Measurements from ENCODE around the gene C6orf163. TPM values are rescaled to one million over a fixed set of nuclear protein-coding genes. Genes with fewer than 3 reads are reported as not detected.

Gene C6orf163
- total RNA-seq, 1 experiment from 2014 or later: 1.5 TPM

DNA sequence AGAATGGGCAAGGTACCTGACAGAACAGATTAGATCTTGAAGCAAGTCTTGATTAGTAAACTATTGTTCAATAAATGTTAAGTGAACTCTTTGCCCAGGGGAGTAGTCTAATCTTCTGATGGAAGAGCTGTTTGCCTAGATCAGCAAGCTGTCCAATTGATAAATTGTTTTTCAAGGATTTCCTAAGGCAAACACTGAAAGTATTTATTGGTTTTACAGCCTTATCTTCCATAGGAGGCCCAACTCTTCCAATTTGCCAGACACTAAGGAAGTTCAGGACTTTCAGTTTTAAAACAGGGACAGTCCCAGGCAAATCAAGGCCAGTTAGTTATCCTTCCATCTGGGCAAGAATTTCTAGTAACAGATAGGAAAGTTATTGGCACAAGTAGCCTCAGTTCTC is 1.8 kb upstream of the C6orf163 start:
- intact Hi-C loops (cut with micrococcal nuclease): no loop called here
- Histone ChIP-seq H3K9me2 (ENCODE audit: insufficient read depth) (no peaks in the 10 kb centered on the region), H4K20me1 (ENCODE audit: insufficient read depth) (no peaks in the 10 kb centered on the region), H3K9me3 (ENCODE audit: control insufficient read depth in 1 of 2, insufficient read depth in 1 of 2, low read depth in 1 of 2, low read length in 2 of 2) (no peaks in the 10 kb centered on the region), H3K36me3 (ENCODE audit: control insufficient read depth in 1 of 2, insufficient read depth in 2 of 2, low read length in 2 of 2) (no peaks in the 10 kb centered on the region), H3K4me2 (ENCODE audit: low read length) (no peak overlapping the region), H3K4me1 (ENCODE audit: control insufficient read depth in 1 of 2, insufficient read depth in 2 of 2, low read length in 2 of 2) (no peaks in the 10 kb centered on the region), H3K27ac (ENCODE audit: low read depth, low read length) (no peak overlapping the region), H3K4me3 (replicated peaks in 1 of 2; ENCODE audit: low read depth in 1 of 2, low read length in 2 of 2) (no peak overlapping the region), H2AFZ (ENCODE audit: low read depth, low read length, poor library complexity, severe bottlenecking) (no peak overlapping the region), H3K9ac (ENCODE audit: low read length) (no peak overlapping the region), H3K27me3 (ENCODE audit: insufficient read depth, low read length) (no peaks in the 10 kb centered on the region), H3K79me2 (ENCODE audit: insufficient read depth, low read length) (no peaks in the 10 kb centered on the region)
- DNase-seq (ENCODE audit: low read depth, low spot score) (no peak), ATAC-seq (no peak)
- ChIA-PET POLR2A (no interaction called here), RAD21 (ENCODE audit: low non-redundant PET in 1 of 2, low total read pairs in 2 of 2, uncharacterized antibody in 2 of 2, unreplicated experiment in 2 of 2) (no interaction called here), CTCF (no interaction called here)
- no TSS peak for BruUV-seq (replicated peaks)
- TF ChIP-seq ZFX (IDR thresholded peaks at IDR 0.05): no peak
- no peak for TF ChIP-seq CTCF (IDR thresholded peaks at IDR 0.05 in 2 of 3, conservative IDR thresholded peaks at IDR 0.05 in 1 of 3; ENCODE audit: borderline replicate concordance in 1 of 3, insufficient read depth in 1 of 3, low read depth in 2 of 3, low read length in 2 of 3)
- no peak for TF ChIP-seq EZH2phosphoT487 (IDR thresholded peaks at IDR 0.05; ENCODE audit: borderline replicate concordance)
- TF ChIP-seq CEBPB (IDR thresholded peaks at IDR 0.05; ENCODE audit: low read depth): no peak
- TF ChIP-seq ELF1 (IDR thresholded peaks at IDR 0.05; ENCODE audit: borderline replicate concordance, low read depth): no peak
- no peak for TF ChIP-seq RAD21 (IDR thresholded peaks at IDR 0.05; ENCODE audit: low read depth)
- no peak for TF ChIP-seq JUND (IDR thresholded peaks at IDR 0.05)
- no peak for TF ChIP-seq ATF3 (IDR thresholded peaks at IDR 0.05)
- TF ChIP-seq SRF (IDR thresholded peaks at IDR 0.05; ENCODE audit: low read depth): no peak
- TF ChIP-seq SP1 (IDR thresholded peaks at IDR 0.05; ENCODE audit: low read depth): no peak
- TF ChIP-seq ZNF274 (IDR thresholded peaks at IDR 0.05; ENCODE audit: low read depth, low read length): no peak
- no peak for TF ChIP-seq POLR2A (IDR thresholded peaks at IDR 0.05; ENCODE audit: borderline replicate concordance, extremely low read depth, insufficient read depth, insufficient read length)
- no peak for TF ChIP-seq REST (IDR thresholded peaks at IDR 0.05; ENCODE audit: low read depth)
- no peak for TF ChIP-seq MAX (IDR thresholded peaks at IDR 0.05)
- TF ChIP-seq YY1 (IDR thresholded peaks at IDR 0.05; ENCODE audit: extremely low read depth, insufficient replicate concordance, low read depth, low read length): no peak
- no peak for TF ChIP-seq FOSL1 (IDR thresholded peaks at IDR 0.05; ENCODE audit: low read depth)
- TF ChIP-seq TCF7L2 (IDR thresholded peaks at IDR 0.05; ENCODE audit: borderline replicate concordance, extremely low read depth, insufficient read depth, insufficient read length): no peak
- TF ChIP-seq, protein P1, sequence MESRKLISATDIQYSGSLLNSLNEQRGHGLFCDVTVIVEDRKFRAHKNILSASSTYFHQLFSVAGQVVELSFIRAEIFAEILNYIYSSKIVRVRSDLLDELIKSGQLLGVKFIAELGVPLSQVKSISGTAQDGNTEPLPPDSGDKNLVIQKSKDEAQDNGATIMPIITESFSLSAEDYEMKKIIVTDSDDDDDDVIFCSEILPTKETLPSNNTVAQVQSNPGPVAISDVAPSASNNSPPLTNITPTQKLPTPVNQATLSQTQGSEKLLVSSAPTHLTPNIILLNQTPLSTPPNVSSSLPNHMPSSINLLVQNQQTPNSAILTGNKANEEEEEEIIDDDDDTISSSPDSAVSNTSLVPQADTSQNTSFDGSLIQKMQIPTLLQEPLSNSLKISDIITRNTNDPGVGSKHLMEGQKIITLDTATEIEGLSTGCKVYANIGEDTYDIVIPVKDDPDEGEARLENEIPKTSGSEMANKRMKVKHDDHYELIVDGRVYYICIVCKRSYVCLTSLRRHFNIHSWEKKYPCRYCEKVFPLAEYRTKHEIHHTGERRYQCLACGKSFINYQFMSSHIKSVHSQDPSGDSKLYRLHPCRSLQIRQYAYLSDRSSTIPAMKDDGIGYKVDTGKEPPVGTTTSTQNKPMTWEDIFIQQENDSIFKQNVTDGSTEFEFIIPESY (IDR thresholded peaks at IDR 0.05; ENCODE audit: extremely low read depth, insufficient replicate concordance, low read length): no peak
